GM12878 (cell line): ENCODE measurements around the gene CCDC97. TPM values are rescaled to one million over a fixed set of nuclear protein-coding genes. Genes with fewer than 3 reads are reported as not detected.

Source experiments
- ATF2 ChIP-seq: IDR thresholded peaks from 2 replicates; pipeline ENCODE4 v1.6.1; 2012; ENCODE audit warnings: low read length, inconsistent platforms
- E2F4 ChIP-seq: IDR thresholded peaks from 2 replicates; pipeline ENCODE4 v1.6.1; 2012; ENCODE audit warnings: low read depth, low read length, improper control_type of control experiment
- FOXM1 ChIP-seq: IDR thresholded peaks from 2 replicates; pipeline ENCODE4 v1.6.1; 2012; ENCODE audit warnings: low read depth, mild to moderate bottlenecking, inconsistent platforms, low read length, moderate library complexity
- IKZF2 ChIP-seq, 2 experiments: fragments of 450-650 bp; IDR thresholded peaks; 2 replicates each; pipeline ENCODE4 v1.6.1; 2017; ENCODE audit warnings: mild to moderate bottlenecking in 2 of 2, moderate library complexity in 2 of 2
- MEF2A ChIP-seq: IDR thresholded peaks from 2 replicates; pipeline ENCODE4 v1.6.1; 2011; ENCODE audit warnings: low read depth, mild to moderate bottlenecking, low read length, moderate library complexity; ENCODE audit not compliant: insufficient read depth
- MLLT1 ChIP-seq: fragments of 450-650 bp; IDR thresholded peaks from 2 replicates; pipeline ENCODE4 v1.6.1; 2016; ENCODE audit warnings: mild to moderate bottlenecking
- NBN ChIP-seq: fragments of 450-650 bp; IDR thresholded peaks from 2 replicates; pipeline ENCODE4 v1.6.1; 2016
- PAX5 ChIP-seq: IDR thresholded peaks from 2 replicates; pipeline ENCODE4 v1.6.1; 2011; ENCODE audit warnings: low read depth, low read length, borderline replicate concordance
- PAX8 ChIP-seq: fragments of 450-650 bp; IDR thresholded peaks from 2 replicates; pipeline ENCODE4 v1.6.1; 2017; ENCODE audit warnings: mild to moderate bottlenecking, moderate library complexity
- POLR2A ChIP-seq: IDR thresholded peaks from 2 replicates; pipeline ENCODE4 v1.6.1; 2011; ENCODE audit warnings: low read depth, mild to moderate bottlenecking, low read length
- RELA ChIP-seq: fragments of 450-650 bp; IDR thresholded peaks from 2 replicates; pipeline ENCODE4 v1.8.0; 2014; ENCODE audit warnings: borderline replicate concordance; ENCODE audit not compliant: partially characterized antibody
- SKIL ChIP-seq: fragments of 450-650 bp; IDR thresholded peaks from 2 replicates; pipeline ENCODE4 v1.6.1; 2017; ENCODE audit warnings: mild to moderate bottlenecking, low read depth, inconsistent platforms; ENCODE audit not compliant: poor library complexity, severe bottlenecking
- SMAD1 ChIP-seq: fragments of 450-650 bp; IDR thresholded peaks from 2 replicates; pipeline ENCODE4 v1.6.1; 2018; ENCODE audit warnings: mild to moderate bottlenecking, low read depth; ENCODE audit not compliant: partially characterized antibody
- TCF12 ChIP-seq: IDR thresholded peaks from 2 replicates; pipeline ENCODE4 v1.6.1; 2011; ENCODE audit warnings: low read depth, mild to moderate bottlenecking, low read length
- USF1 ChIP-seq: IDR thresholded peaks from 2 replicates; pipeline ENCODE4 v1.6.1; 2011; ENCODE audit warnings: borderline replicate concordance, low read depth, mild to moderate bottlenecking, moderate library complexity, mixed read lengths, low read length; ENCODE audit not compliant: insufficient read depth; ENCODE audit errors: extremely low read length
- ZBTB11 ChIP-seq: fragments of 450-650 bp; formaldehyde crosslinking; IDR thresholded peaks from 2 replicates; pipeline ENCODE4 v1.5.0; 2022; ENCODE audit warnings: mild to moderate bottlenecking, missing genetic modification characterization
- polyA plus RNA-seq, 11 experiments: library from polyadenylated mRNA; depleted of rRNA in 4 of 11; unstranded in 6 of 11; stranded (reverse) in 5 of 11; fragments of >200 nt; fragmentation: Nextera tagmentation in 4 of 11; fragmentation: Illumina TruSeq in 1 of 11; extraction: Ambion mirVana in 4 of 11; extraction: Trizol in 1 of 11; gene quantifications; 1 replicate in 1 of 11; 2 replicates in 10 of 11; pipeline versions ENCODE4 v1.2.1 to v1.2.3, GENCODE V29; 2011 to 2016; ENCODE audit warnings: inconsistent platforms in 2 of 11, missing spikeins in 2 of 11, low read depth in 1 of 11
- total RNA-seq, 4 experiments: library from RNA; depleted of rRNA in 3 of 4; stranded (reverse); fragments of >200 nt in 3 of 4; fragmentation: Illumina TruSeq in 1 of 4; extraction: Trizol in 1 of 4; gene quantifications; 2 replicates each; pipeline versions ENCODE4 v1.2.1 to v1.2.3, GENCODE V29; 2013 to 2021

The CCDC97 gene
- total and polyA plus RNA-seq, 10 of the 15 experiments (the other 5 are each of a cell fraction or from before 2014, with no cell fraction given), result 1.8 to 34.1 (median 18.8) TPM

- no peak for TF ChIP-seq E2F4
- TF ChIP-seq PAX8, result no peak; the same call in 1 of the 2 replicates
- TF ChIP-seq FOXM1, result peak; percentile 83
- no peak for TF ChIP-seq USF1
- TF ChIP-seq ATF2, result 0 out of 2 replicates have a peak, but pooled peaks have one; percentile 53
- peak; percentile 25; the same call in 1 of the 2 replicates for TF ChIP-seq MEF2A
- TF ChIP-seq SKIL, result no peak
- peak; percentile 69 for TF ChIP-seq NBN
- peak; percentile 98 for TF ChIP-seq PAX5
- TF ChIP-seq SMAD1, result peak; percentile 46
- TF ChIP-seq RELA, result peak; percentile 44
- peak; percentile 79 for TF ChIP-seq MLLT1
- peak; percentile 80 for TF ChIP-seq POLR2A
- peak; percentile 98 for TF ChIP-seq TCF12
- no peak for TF ChIP-seq ZBTB11 (CRISPR knock-in tag)
- TF ChIP-seq IKZF2 (IDR thresholded peaks at IDR 0.05), result peak; percentile 92
These were observed 46.7 kb upstream of the CCDC97 start (continued) for GRCh38 chr19:41263042-41263849.
